NCI-H524 (cell line): ENCODE results near the gene NAALADL2.
"Not testable (repeated sequence)": the region's sequence is repeated elsewhere in the genome, so short reads cannot be mapped to it uniquely, and the experiment has no call there.

ENCODE experiments used
- DNase-seq, 2 experiments: peaks; one replicate each; lab custom pipeline; 2025; lab: John Stamatoyannopoulos, UW

The NAALADL2 gene

DNA sequence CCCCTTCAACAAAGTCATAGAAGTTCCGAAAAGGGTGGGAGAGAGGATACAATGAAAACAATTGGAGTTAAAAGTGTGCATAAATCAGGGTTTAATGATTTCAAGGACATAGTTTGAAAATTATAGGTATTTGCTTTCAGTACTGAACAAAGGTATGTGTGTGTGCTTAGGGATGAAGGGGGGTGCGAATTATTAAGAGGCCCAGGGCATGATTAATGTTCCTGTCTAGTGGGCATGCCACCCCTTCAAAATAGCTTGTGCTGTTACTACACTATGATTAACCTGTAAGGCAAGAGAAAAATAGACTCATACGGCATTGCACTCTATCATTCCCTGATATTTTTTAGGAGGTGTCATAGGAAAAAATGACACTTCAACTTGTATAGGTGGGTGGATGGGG, 731.6 kb downstream of the NAALADL2 start:
- DNase-seq: no peak

DNA sequence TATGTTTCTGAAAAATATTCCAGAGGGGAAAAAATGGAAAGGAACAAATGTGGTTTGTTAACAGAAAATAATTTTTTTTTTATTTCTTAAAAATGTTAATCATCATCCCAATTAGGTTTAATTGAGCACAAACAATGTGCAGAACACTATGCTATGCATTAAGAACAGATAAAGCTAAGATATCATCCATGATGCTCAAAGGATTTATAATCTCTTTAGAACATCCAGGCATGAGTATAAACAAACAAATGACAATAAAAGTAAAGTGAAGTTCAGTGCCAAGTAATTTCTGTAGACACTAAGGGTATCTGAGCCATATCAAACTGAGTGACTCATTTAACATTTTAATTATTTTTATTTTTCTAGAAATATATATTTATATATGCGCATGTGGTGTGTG, 732.2 kb downstream of the NAALADL2 start:
- no peak for DNase-seq

DNA sequence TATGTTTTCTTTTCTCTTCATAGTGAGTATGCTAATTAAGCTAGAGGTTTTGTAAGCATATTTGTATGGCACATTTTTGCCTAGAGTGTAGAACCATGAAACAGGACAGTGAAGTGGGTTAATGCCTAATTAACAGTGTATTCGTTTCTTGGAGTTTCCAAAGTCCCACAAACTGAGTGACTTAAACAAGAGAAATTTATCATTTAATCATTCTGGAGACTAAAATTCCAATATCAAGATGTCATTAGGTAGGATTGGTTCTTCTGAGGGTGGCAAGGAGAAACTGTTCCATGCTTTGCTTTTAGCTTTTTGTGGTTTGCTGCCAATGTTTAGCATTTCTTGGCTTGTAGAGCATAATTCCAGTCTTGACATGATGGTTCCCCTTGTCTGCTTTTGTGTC, 734.2 kb downstream of the NAALADL2 start:
- no peak for DNase-seq

DNA sequence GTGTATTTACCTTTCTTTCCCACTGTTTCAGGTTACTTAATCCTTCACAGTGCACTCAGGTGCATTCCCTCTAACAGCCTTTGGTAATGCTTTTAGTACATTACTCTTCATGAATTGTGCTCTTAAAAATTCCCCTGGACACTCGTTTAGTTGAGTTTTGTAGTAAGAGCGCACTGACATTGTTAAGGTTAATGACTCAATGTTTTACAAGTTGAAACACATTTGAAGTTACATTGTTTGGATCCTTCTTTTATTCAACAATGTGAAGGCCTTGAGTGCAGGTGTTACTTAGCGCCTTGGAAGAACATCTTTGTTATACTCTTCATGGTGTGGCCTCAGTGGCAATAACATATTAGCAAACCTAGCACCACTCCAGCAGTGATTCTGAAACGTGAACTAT, 739.6 kb downstream of the NAALADL2 start:
- no peak for DNase-seq

DNA sequence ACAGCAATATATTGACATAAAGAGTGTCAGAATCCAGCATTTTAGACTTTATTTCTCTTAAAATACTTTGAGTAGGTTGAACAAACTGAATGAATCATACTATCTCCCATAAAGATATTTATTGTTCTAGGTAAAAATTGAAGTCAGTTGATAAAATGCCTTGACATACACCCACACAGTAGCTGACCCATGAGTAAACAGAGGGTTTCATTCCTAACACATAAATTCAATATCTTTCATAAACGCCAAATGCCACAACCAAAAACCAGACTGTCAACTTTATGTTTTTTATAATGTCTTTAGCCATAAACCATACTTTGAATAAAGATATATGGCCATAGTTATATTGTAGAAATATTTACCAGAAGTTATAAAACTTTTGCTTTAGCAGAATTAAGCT, 742.4 kb downstream of the NAALADL2 start:
- no peak for DNase-seq

DNA sequence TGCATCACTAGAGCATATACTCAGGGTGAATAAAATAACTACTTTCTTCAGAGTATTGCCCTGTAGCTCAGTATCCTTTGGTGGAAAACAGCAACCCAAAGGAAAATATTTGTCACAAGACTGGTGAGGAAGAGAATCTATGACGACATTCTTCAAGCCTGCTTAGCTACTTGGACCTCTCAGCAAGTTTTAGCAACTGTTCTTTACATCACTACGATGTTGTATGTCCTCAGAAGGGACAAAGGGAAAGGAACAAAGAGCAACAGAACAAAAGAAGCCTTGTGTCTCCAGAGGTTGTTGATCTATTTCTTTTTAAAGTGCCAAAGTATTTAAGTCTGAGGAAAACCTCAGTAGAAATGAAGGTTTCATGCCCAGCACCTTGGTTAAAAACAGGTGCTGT, 746.7 kb downstream of the NAALADL2 start:
- no peak for DNase-seq

DNA sequence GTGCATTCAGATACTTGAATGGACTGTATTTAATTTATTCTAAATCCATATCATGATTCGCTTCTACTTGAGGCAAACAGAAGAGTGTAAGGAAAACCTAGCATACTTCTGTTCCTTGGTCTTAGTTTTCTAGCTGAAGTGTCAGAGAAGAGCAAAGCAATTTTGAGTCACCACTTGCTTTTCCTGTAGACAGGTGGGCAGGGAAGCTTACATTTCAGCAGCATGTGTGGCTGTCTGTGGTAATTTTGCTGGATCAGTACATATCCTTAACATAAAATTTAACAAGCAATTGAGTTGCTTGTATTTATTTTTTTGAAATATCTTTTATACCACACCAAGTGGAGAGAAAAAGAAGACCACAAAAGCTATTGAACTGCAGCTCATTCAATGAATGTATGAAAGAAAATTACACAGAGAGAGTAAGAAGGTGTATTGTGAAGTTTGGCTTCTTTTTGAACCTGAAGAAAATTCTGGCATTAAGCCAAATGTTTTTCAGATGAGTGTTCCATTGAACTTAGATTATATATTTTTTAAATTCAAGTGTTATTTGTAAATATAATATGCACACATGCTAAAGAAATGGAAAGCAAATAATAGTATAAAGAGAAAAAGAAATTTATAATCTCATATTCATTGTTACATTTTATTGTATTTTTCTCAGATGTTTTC, 747.6 kb downstream of the NAALADL2 start:
- DNase-seq: peak; percentile 87 to 97

DNA sequence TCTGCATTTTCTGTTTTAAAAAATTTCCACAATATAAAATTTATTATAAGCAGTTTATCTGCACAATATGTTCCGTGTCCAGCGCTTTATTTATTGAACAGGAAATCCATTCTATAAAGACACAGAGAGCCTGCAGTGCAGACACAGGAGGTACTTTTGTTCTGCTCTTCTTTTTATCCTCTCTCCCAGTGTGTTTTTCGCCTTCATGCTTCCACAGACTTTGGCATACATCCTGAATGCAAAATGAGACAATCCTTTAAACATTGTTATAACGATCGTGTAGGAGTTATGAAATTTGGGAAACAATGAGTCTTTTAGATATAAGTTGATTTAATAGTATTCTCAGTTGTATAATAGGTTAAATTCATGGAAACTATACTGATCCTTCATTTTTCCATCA, 749.2 kb downstream of the NAALADL2 start:
- no peak for DNase-seq

DNA sequence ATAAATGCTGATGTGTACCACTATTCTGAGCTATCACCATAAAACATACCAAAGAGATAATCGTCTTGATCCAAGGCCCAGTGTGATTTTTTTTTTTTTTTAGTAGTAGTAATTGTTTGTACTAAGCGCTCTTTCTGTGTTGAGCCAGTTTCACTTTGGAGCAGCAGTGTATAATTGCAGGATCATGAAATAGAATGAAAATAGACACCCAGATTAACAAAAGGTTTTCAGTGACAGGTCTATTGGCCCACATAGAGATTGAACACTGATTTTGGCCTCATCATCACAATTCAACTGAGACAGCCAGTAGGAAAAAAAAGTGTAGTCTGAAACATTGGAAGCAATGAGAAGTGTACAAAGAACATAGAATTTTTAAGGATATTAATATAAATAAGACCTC, 749.8 kb downstream of the NAALADL2 start:
- DNase-seq: no peak

DNA sequence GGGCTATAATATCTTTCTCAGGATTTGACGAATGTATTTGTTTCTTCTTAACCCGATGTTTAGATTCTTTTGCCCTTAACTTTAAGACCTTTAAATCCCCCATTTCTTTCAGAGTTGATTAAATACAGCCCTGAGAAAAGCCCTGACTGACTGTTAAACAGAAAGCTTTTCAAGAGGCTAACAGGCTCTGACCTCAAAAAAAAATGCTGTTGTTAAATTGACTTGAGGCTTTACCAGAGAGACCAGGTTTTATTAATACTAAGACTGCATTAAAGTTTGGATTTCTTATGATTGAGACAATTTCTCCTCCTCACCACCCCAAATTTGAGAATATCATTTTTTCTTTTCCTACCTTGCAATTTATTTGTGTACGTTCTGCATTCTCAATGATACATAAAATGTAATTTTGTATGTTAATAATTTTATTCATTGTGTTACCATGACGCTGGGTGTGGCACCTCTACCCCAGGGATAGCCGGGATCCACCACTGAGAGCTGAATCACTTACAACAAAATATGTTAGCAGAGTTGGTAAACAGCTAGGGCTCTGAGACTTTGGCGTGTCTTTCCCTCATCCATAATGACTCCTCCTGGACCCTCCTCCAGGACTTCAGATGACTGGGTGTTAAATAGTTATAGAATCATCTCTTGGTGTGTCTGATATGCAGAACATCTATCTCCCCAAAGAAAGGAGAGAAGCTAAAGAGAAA, 753.5 kb downstream of the NAALADL2 start:
- no peak for DNase-seq

DNA sequence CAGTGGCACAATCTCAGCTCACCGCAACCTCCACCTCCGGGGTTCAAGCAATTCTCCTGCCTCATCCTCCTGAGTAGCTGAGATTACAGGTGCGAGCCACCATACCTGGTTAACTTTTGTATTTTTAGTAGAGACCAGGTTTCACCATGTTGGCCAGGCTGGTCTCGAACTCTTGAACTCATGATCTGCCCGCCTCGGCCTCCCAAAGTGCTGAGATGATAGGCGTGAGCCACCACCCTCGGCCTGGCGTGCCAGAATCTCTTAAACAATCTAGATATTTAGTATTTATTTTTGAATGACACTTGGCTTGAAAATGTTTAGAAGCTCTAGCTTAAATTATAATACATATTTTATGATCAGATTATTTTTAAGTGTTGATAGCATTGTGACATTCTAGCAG, 755.0 kb downstream of the NAALADL2 start:
- not testable (repeated sequence) for DNase-seq

DNA sequence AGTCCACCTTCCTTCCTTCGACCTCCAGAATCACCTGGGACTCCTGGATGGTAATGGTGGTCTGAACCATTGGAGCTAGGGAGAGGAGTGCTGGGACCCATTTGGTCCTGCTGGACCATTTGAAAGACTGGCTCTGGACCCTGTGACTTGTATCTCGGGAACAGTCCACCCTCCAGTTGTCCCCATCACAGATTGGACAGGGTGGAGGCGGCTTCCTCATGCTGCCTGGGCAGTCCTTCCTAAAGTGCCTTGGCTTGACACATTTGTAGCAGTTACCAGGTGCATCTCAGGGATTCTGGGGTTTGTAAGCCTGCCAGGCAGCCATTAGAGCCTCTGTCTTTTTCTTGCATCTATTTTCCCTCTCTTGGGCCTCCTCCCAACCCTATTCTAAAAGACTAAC, 758.1 kb downstream of the NAALADL2 start:
- DNase-seq: no peak

DNA sequence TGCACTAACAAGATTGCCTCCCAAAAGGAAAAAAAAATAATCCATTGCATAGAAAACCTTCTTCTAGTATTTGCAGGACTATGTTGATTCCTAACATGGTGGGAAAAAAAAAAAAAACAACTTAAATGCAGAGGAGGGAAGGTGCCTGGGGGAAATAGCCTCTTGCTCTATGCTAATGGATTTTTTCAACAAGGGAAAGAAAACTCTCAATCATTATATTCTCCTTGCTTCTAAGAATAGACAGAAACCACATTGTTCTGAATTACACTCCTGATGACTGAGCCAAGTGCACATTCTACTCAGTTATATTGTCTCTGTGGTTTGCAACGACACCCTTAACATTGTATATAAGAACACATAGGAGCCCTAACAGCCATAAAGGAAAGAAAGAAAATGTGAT, 760.2 kb downstream of the NAALADL2 start:
- no peak for DNase-seq

DNA sequence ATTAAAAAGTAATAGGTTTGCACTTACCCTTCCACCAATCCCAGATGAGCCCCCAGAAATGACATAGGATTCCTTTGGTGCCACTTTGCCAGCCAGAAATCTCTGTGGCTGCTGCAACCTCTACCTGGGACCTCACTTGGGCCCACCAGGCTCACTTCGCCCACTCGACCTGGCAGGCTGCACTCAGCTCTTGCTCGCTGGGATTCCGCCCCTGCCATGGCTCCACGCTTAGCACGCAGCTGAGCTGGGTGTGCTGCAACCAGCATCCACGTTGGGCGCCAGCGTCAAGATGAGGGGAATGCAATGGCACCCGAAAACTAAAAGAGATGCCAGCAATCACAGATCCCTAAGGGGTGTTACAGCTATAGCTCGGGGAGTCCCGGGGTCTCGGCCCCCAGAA, 761.0 kb downstream of the NAALADL2 start:
- no peak for DNase-seq

DNA sequence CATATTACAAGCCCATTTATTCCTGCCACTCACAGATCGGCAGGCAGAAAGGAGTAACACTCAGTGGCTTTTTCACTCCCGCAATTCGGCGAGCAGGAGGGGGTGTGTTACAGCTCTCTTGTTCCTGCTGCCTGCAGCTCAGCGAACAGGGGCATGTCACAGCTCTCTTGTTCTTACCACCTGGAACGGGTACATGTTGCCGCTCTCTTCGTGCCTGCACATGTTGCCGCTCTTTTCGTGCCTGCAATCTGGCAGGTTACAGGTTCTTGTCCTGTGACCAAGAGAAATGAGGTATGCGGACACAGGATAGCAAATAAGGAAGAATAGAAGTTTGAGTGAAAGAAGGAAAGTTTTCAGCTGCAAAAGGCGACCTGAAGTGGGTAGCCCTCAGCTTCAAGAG, 761.4 kb downstream of the NAALADL2 start:
- DNase-seq: no peak

DNA sequence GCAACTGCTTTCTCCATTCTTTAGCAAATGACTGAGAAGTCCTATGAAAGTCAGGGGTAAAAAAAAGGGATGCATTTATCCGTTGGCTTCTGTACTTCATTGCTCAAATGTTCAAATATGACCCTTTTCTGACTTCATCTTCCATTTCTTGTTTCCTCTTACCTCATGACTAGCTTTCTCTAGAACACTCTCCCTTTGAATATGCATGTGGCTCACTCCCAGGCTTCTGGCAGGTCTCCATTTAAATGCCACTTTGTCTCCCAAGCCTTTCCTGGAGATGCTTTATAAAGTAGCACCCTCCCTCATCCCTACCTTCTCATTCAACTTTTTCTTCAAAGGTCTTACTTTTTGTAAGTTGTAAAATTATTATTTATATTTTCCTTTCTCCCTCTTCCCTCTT, 781.8 kb downstream of the NAALADL2 start:
- DNase-seq: no peak

DNA sequence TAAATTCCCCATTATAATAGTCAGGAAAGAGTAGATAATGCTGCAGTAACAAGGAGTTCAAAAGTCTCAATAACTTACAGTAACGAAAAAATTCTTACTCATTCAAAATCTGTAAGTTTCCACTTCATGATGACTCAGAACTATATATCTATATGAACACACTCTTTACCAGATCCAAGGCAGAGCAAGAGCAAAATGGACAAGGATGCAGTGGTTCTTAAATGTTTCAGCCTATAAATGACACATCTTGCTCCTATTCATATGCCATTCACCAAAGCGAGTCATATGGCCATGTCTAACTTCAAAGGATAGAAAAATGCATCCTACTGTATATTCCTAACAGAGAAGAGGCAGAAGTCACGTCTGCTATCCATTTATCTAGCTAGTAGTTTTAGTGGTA, 787.7 kb downstream of the NAALADL2 start:
- no peak for DNase-seq

DNA sequence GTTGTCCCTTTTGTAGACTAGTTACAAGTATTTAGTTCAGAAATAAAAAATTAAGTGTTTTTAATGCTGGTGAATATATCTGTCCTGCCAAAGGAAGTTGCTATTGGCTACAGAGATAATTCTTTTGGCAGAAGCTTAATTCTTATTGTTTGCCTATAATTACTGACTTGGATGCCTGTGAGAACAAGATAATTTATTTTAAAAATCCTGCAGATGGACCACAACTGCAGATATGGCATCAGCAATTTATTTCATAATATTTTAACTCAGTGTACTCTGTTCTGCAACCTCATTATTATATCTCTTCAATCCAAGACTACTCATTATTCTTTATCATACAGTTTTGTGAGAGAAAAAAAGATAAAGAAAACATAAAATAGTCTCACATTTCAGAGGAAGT, 789.8 kb downstream of the NAALADL2 start:
- no peak for DNase-seq

DNA sequence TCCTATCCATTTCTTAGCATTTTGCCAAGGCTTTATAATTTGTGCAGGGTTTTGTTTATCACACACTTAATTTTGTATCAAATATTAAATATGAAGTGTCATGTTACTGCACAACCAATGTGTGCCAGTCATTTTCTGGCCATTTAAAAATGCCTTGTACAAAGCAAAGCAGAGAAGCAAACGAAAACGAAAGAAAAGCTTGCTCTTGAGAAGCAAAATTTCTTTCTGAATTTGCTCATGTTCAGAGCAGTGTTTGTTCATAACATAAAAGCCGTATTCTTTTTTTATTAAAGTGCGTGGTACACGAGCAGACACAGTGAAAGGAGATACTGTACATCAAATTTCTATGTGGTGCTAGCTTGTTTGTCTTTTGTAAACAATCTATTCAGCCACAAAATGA, 792.6 kb downstream of the NAALADL2 start:
- DNase-seq: no peak

DNA sequence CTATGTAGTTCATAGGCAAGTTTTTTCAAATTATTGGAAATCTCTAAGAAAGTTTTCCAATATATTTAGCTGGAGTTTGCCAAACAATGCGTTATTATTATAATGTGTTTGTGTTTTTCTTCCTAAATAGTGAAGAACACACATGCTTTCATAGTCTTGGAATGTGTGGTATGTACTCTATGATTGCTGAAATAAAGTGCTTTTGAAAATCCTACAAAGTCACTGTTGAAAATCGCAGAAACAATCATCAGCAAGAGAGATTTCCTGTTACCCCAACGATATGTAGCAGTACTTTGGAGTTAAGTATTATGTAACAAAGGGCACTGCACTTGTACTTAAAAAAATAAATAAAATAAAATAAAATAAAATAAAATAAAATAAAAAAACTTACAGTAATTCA, 796.2 kb downstream of the NAALADL2 start:
- no peak for DNase-seq

DNA sequence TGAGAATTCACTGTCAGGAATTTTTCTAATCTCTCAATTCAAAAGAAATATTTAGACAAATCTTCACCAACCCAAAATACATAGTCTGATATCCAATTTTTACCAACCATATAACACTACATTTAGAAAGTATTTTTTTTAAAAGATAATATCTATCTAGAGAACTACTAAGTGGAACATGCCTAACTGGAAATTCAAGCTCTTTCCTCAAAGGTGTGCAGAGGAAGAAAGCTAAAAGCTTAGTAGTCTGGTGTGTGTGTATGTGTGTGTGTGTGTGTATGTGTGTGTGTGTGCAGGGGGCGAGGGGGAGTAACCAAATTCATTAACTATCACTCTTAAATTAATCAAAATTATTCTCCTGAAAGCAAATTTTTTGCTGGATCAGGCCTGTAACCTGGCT, 797.3 kb downstream of the NAALADL2 start:
- DNase-seq: no peak

DNA sequence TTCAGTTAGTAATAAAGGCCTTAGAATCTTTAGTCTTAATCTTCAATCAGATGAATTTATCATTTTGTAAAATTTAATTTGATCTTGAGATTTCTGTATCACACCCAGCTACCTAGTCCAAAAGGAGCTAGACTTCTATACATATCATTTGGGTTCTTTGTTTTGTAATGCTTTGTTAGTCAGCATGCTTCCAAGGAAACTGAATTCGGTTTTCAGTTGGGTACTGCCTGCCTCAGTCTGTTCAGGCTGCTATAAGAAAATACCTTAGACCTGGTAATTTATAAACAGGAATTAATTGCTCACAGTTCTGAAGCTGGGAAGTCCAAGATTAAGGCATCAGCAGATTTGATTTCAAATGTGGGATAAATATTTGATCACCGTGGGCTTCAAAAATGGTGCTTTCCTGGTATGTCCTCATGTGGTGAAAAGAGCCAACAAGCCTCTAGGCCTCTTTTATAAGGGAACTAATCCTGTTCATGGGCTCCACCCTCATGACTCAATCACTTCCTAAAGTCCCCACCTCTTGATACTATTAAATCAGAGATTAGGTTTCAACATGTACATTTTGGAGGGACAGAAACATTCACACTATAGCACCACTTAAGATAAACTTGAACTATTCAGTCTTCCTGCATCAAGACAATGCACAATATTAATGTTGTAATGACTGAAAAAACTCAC, 800.7 kb downstream of the NAALADL2 start:
- no peak for DNase-seq

DNA sequence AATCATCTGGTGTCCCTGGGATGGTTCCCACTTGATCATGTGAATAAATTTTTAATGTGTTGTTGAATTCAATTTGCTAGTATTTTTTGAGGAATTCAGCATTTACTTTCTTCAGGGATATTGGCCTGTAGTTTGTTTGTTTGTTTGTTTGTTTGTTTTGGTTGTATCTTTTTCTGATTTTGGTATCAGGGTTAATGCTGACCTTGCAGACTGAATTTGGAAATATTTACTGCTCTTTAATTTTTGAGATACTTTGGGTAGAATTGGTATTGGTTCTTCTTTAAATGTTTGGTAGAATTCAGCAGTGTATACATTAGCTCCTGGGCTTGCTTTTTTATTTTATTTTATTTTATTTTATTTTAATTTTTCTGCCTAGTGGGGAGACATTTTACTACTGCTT, 803.7 kb downstream of the NAALADL2 start:
- no peak for DNase-seq
